ENCODE data around the gene SYS1. TPM values are rescaled to one million over a fixed set of nuclear protein-coding genes. Genes with fewer than 3 reads are reported as not detected.

The SYS1 gene
- total and polyA plus RNA-seq, 2 donors (not counting 1 experiment from before 2014, with no cell fraction given) = 25.3 to 57.7 TPM

DNA sequence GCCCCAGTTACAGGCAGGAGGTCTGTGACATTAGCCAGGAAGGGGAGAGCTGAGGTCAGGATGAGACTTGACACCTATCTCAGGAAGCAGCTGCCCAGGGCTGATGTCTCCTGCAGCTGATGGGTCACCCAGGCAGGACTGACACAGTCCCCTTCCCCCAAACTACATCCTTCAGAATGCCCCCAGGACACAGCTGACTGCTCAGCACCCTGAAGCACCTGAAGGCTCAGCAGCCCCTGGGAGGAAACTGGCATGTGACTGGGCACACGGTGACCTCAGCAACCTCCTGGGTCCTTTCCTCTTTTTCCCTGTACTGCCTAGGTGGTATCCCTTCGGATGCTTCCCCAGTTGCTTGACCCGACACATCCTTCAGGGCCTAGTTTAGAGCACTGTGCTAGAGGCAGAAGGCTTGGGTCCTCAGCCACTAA, 16.7 kb upstream of the SYS1 start:
- no peak overlapping the region for H3K4me2 ChIP-seq (replicated peaks; ENCODE audit: low read depth, low read length, poor library complexity, severe bottlenecking)
- H3K4me3 ChIP-seq (ENCODE audit: control extremely low read depth in 1 of 5, extremely low read depth in 1 of 5, insufficient read depth in 1 of 5, low read depth in 2 of 5, low read length in 4 of 5) = no peak overlapping the region
- no peak overlapping the region for H3K27ac Mint-ChIP-seq
- no peak overlapping the region for H3K4me3 Mint-ChIP-seq
- 54% methylated on average over 3 of the region's 3 CpGs for WGBS (ENCODE audit: insufficient coverage)
- no peaks in the 10 kb centered on the region for H3K9me3 Mint-ChIP-seq (ENCODE audit: insufficient read depth)
- H4K20me1 ChIP-seq (ENCODE audit: control insufficient read depth, insufficient read depth, low read length, poor library complexity, severe bottlenecking) = no peaks in the 10 kb centered on the region
- no peak overlapping the region for H3K9ac ChIP-seq (ENCODE audit: low read length)
- no peaks in the 10 kb centered on the region for H3K36me3 ChIP-seq (replicated peaks in 1 of 2; ENCODE audit: control extremely low read depth in 1 of 2, control insufficient read depth in 1 of 2, extremely low read depth in 1 of 2, insufficient read depth in 2 of 2, low read length in 1 of 2)
- H2AFZ ChIP-seq (ENCODE audit: insufficient read depth, low read depth, low read length, poor library complexity, severe bottlenecking) = no peak overlapping the region
- no peaks in the 10 kb centered on the region for H3K79me2 ChIP-seq (ENCODE audit: control insufficient read depth, insufficient read depth, low read length)
- POLR2A ChIA-PET = no interaction called here
- ATAC-seq (ENCODE audit: low read depth) = no peak
- H3K27me3 ChIP-seq (replicated peaks in 1 of 4; ENCODE audit: control extremely low read depth in 1 of 4, control insufficient read depth in 3 of 4, insufficient read depth in 4 of 4, low read length in 3 of 4) = peaks cover 0 to 39% (median 6%) of the 10 kb centered on the region in 4 experiments
- H3K9me3 ChIP-seq (ENCODE audit: control extremely low read depth in 1 of 3, control insufficient read depth in 2 of 3, insufficient read depth in 1 of 3, low read length in 2 of 3) = peaks cover 0 to 3% (median 0%) of the 10 kb centered on the region in 3 donors
- intact Hi-C loops (cut with micrococcal nuclease) = no loop called here
- peaks cover 10% of the 10 kb centered on the region for H3K4me1 Mint-ChIP-seq
- DNase-seq = peak; percentile 37
- no peak overlapping the region for H3K27ac ChIP-seq (ENCODE audit: low read length in 2 of 2)
- peaks cover 20% of the 10 kb centered on the region for H3K27me3 Mint-ChIP-seq
- peaks cover 21 to 23% of the 10 kb centered on the region in 2 donors for H3K4me1 ChIP-seq (ENCODE audit: control insufficient read depth in 2 of 2, insufficient read depth in 2 of 2, low read length in 2 of 2)
- TF ChIP-seq, protein P1, sequence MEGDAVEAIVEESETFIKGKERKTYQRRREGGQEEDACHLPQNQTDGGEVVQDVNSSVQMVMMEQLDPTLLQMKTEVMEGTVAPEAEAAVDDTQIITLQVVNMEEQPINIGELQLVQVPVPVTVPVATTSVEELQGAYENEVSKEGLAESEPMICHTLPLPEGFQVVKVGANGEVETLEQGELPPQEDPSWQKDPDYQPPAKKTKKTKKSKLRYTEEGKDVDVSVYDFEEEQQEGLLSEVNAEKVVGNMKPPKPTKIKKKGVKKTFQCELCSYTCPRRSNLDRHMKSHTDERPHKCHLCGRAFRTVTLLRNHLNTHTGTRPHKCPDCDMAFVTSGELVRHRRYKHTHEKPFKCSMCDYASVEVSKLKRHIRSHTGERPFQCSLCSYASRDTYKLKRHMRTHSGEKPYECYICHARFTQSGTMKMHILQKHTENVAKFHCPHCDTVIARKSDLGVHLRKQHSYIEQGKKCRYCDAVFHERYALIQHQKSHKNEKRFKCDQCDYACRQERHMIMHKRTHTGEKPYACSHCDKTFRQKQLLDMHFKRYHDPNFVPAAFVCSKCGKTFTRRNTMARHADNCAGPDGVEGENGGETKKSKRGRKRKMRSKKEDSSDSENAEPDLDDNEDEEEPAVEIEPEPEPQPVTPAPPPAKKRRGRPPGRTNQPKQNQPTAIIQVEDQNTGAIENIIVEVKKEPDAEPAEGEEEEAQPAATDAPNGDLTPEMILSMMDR (IDR thresholded peaks at IDR 0.05) = no peak
- TF ChIP-seq EZH2 (IDR thresholded peaks at IDR 0.05; ENCODE audit: borderline replicate concordance, insufficient read depth, low read depth, low read length, poor library complexity, severe bottlenecking) = no peak
- CTCF ChIA-PET = interaction anchor here (0.6 to 1.4 kb wide), 3 partner anchors 23 to 93 kb away, joined by 3 read pairs; no protein-coding TSS in a partner anchor

DNA sequence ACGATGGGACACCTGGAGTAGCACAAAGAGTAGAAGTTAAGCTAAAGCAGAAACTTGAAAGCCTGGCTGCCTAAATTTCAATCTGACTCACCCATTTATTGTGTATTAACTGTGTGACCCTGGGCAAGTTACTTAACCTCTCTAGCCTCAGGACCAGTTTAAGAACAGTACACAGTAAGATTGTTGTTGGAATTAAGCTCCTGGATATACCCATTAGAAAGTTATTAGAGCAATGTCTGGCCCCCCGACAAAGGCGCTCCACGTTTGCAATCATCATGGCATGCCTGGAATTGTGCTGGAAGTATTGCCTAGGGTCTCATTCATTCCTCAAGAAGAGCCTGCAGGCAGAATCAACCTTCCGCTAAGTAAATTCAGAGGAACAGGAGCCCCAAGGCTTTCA, 16.1 kb upstream of the SYS1 start:
- Histone ChIP-seq H3K4me1 (ENCODE audit: control insufficient read depth in 2 of 2, insufficient read depth in 2 of 2, low read length in 2 of 2) (peaks cover 21 to 23% of the 10 kb centered on the region in 2 donors), H3K36me3 (replicated peaks in 1 of 2; ENCODE audit: control extremely low read depth in 1 of 2, control insufficient read depth in 1 of 2, extremely low read depth in 1 of 2, insufficient read depth in 2 of 2, low read length in 1 of 2) (no peaks in the 10 kb centered on the region), H3K4me2 (replicated peaks; ENCODE audit: low read depth, low read length, poor library complexity, severe bottlenecking) (no peak overlapping the region), H3K4me3 (ENCODE audit: control extremely low read depth in 1 of 5, extremely low read depth in 1 of 5, insufficient read depth in 1 of 5, low read depth in 2 of 5, low read length in 4 of 5) (no peak overlapping the region), H3K79me2 (ENCODE audit: control insufficient read depth, insufficient read depth, low read length) (no peaks in the 10 kb centered on the region), H2AFZ (ENCODE audit: insufficient read depth, low read depth, low read length, poor library complexity, severe bottlenecking) (no peak overlapping the region), H3K9me3 (ENCODE audit: control extremely low read depth in 1 of 3, control insufficient read depth in 2 of 3, insufficient read depth in 1 of 3, low read length in 2 of 3) (peaks cover 0 to 3% (median 0%) of the 10 kb centered on the region in 3 donors), H3K27me3 (replicated peaks in 1 of 4; ENCODE audit: control extremely low read depth in 1 of 4, control insufficient read depth in 3 of 4, insufficient read depth in 4 of 4, low read length in 3 of 4) (peaks cover 0 to 39% (median 6%) of the 10 kb centered on the region in 4 experiments), H3K9ac (ENCODE audit: low read length) (no peak overlapping the region), H4K20me1 (ENCODE audit: control insufficient read depth, insufficient read depth, low read length, poor library complexity, severe bottlenecking) (no peaks in the 10 kb centered on the region), H3K27ac (ENCODE audit: low read length in 2 of 2) (no peak overlapping the region)
- peaks cover 10% of the 10 kb centered on the region for H3K4me1 Mint-ChIP-seq
- ChIA-PET CTCF (interaction anchor here (0.5 to 1.6 kb wide), 5 partner anchors 24 to 736 kb away, joined by 3 to 6 read pairs (median 3); no protein-coding TSS in a partner anchor), POLR2A (no interaction called here)
- intact Hi-C loops (cut with micrococcal nuclease) = no loop called here
- WGBS (ENCODE audit: insufficient coverage) = 100% methylated on average over 3 of the region's 5 CpGs
- no peak overlapping the region for H3K27ac Mint-ChIP-seq
- peaks cover 20% of the 10 kb centered on the region for H3K27me3 Mint-ChIP-seq
- ATAC-seq (ENCODE audit: low read depth) (no peak), DNase-seq (no peak)
- H3K9me3 Mint-ChIP-seq (ENCODE audit: insufficient read depth) = no peaks in the 10 kb centered on the region
- no peak for TF ChIP-seq EZH2 (IDR thresholded peaks at IDR 0.05; ENCODE audit: borderline replicate concordance, insufficient read depth, low read depth, low read length, poor library complexity, severe bottlenecking)
- TF ChIP-seq, protein P1 (IDR thresholded peaks at IDR 0.05) = no peak
- H3K4me3 Mint-ChIP-seq = peak overlapping the region; percentile 69

Data from B cell (primary cell).